HEK293 (cell line): ENCODE results near the gene C8B.

Source experiments
- CTCF ChIA-PET: fragments of 350-600 bp; formaldehyde crosslinking; extraction: SDS; loops from one replicate; lab custom pipeline; 2021; ENCODE audit warnings: antibody characterized with exemption; lab: Yijun Ruan, JAX
- POLR2A ChIA-PET: fragments of 300-600 bp; formaldehyde crosslinking; extraction: SDS; loops from one replicate; lab custom pipeline; 2020; ENCODE audit warnings: antibody characterized with exemption, inconsistent platforms; lab: Yijun Ruan, JAX
- H3K27ac ChIP-seq: fragments of 200-500 bp; sonication (Bioruptor generic); 2 replicates; pipeline ENCODE4 v1.5.1; 2014; ENCODE audit warnings: low read depth, low read length, control low read depth, inconsistent platforms; ENCODE audit errors: extremely low read depth
- H3K36me3 ChIP-seq, 2 experiments: fragments of 200-500 bp in 1 of 2; sonication (Bioruptor generic) in 1 of 2; 1 replicate in 1 of 2; 2 replicates in 1 of 2; pipeline ENCODE4 v1.5.1; 2014 to 2017; ENCODE audit warnings: inconsistent platforms in 2 of 2, low read length in 2 of 2; ENCODE audit not compliant: control insufficient read depth in 2 of 2, insufficient read depth in 1 of 2
- H3K4me1 ChIP-seq: fragments of 200-500 bp; sonication (Bioruptor generic); 2 replicates; pipeline ENCODE4 v1.5.1; 2014; ENCODE audit warnings: mild to moderate bottlenecking, low read length, inconsistent platforms; ENCODE audit not compliant: control insufficient read depth, insufficient read depth
- H3K4me3 ChIP-seq: 2 replicates; pipeline ENCODE4 v1.5.1; 2011; ENCODE audit warnings: low read depth, mild to moderate bottlenecking, control low read depth, low read length, moderate library complexity
- H3K9me3 ChIP-seq: fragments of 200-500 bp; sonication (Bioruptor generic); 2 replicates; pipeline ENCODE4 v1.5.1; 2014; ENCODE audit warnings: low read depth, low read length, inconsistent platforms; ENCODE audit not compliant: control insufficient read depth, insufficient read depth
- AEBP2 ChIP-seq: fragments of 450-650 bp; formaldehyde crosslinking; IDR thresholded peaks from 2 replicates; pipeline ENCODE4 v1.5.1; 2016; ENCODE audit warnings: missing biosample characterization, missing genetic modification characterization, borderline replicate concordance
- ELK4 ChIP-seq: IDR thresholded peaks from 2 replicates; pipeline ENCODE4 v1.6.1; 2011; ENCODE audit warnings: mild to moderate bottlenecking, low read depth, low read length, borderline replicate concordance
- GLIS1 ChIP-seq: fragments of 450-650 bp; formaldehyde crosslinking; IDR thresholded peaks from 2 replicates; pipeline ENCODE4 v1.5.1; 2016; ENCODE audit warnings: missing biosample characterization, missing genetic modification characterization
- MYNN ChIP-seq: fragments of 450-650 bp; formaldehyde crosslinking; IDR thresholded peaks from 2 replicates; pipeline ENCODE4 v1.5.1; 2016; ENCODE audit warnings: missing biosample characterization, missing genetic modification characterization, borderline replicate concordance
- OSR2 ChIP-seq: fragments of 450-650 bp; formaldehyde crosslinking; IDR thresholded peaks from 2 replicates; pipeline ENCODE4 v1.5.1; 2016; ENCODE audit warnings: missing biosample characterization, missing genetic modification characterization
- PRDM4 ChIP-seq: fragments of 450-650 bp; formaldehyde crosslinking; IDR thresholded peaks from 2 replicates; pipeline ENCODE4 v1.5.1; 2017; ENCODE audit warnings: missing biosample characterization, missing genetic modification characterization
- ZBTB44 ChIP-seq: fragments of 450-650 bp; IDR thresholded peaks from 2 replicates; pipeline ENCODE4 v1.5.1; 2018; ENCODE audit warnings: missing biosample characterization, mild to moderate bottlenecking, missing genetic modification characterization
- ZFP37 ChIP-seq: fragments of 450-650 bp; formaldehyde crosslinking; IDR thresholded peaks from 2 replicates; pipeline ENCODE4 v1.5.1; 2016; ENCODE audit warnings: missing biosample characterization, missing genetic modification characterization
- ZNF366 ChIP-seq: fragments of 450-650 bp; formaldehyde crosslinking; conservative IDR thresholded peaks from 2 replicates; pipeline ENCODE4 v1.5.1; 2016; ENCODE audit warnings: missing biosample characterization, missing genetic modification characterization
- ZNF473 ChIP-seq: fragments of 450-650 bp; formaldehyde crosslinking; IDR thresholded peaks from 2 replicates; pipeline ENCODE4 v1.5.1; 2017; ENCODE audit warnings: missing biosample characterization, missing genetic modification characterization
- ZNF488 ChIP-seq: fragments of 450-650 bp; formaldehyde crosslinking; IDR thresholded peaks from 2 replicates; pipeline ENCODE4 v1.5.1; 2016; ENCODE audit warnings: missing biosample characterization, missing genetic modification characterization
- ZNF518A ChIP-seq: fragments of 450-650 bp; formaldehyde crosslinking; conservative IDR thresholded peaks from 2 replicates; pipeline ENCODE4 v1.5.1; 2016; ENCODE audit warnings: low read depth, missing biosample characterization, missing genetic modification characterization
- ZNF610 ChIP-seq: fragments of 450-650 bp; formaldehyde crosslinking; IDR thresholded peaks from 2 replicates; pipeline ENCODE4 v1.5.1; 2016; ENCODE audit warnings: missing biosample characterization, missing genetic modification characterization, borderline replicate concordance
- ZNF658 ChIP-seq: fragments of 450-650 bp; formaldehyde crosslinking; IDR thresholded peaks from 2 replicates; pipeline ENCODE4; 2016; ENCODE audit warnings: missing biosample characterization, missing genetic modification characterization
- ZNF664 ChIP-seq: fragments of 450-650 bp; formaldehyde crosslinking; IDR thresholded peaks from 2 replicates; pipeline ENCODE4 v1.5.1; 2016; ENCODE audit warnings: missing biosample characterization, missing genetic modification characterization
- ZNF670 ChIP-seq: fragments of 450-650 bp; formaldehyde crosslinking; IDR thresholded peaks from 2 replicates; pipeline ENCODE4 v1.5.1; 2016; ENCODE audit warnings: missing biosample characterization, missing genetic modification characterization, low read depth
- ZNF76 ChIP-seq: fragments of 450-650 bp; formaldehyde crosslinking; IDR thresholded peaks from 2 replicates; pipeline ENCODE4; 2016; ENCODE audit warnings: low read depth, missing biosample characterization, missing genetic modification characterization, borderline replicate concordance
- ZNF768 ChIP-seq: fragments of 450-650 bp; formaldehyde crosslinking; IDR thresholded peaks from 2 replicates; pipeline ENCODE4 v1.5.1; 2018; ENCODE audit warnings: missing biosample characterization, mild to moderate bottlenecking, missing genetic modification characterization
- ZNF776 ChIP-seq: fragments of 450-650 bp; formaldehyde crosslinking; IDR thresholded peaks from 2 replicates; pipeline ENCODE4 v1.5.0; 2017; ENCODE audit warnings: missing biosample characterization, missing genetic modification characterization, borderline replicate concordance

The C8B gene

GRCh38 chr1:56901716-56902115 is 64.1 kb downstream of the C8B start (continued):
- TF ChIP-seq ZNF366, result no peak
- TF ChIP-seq ZNF518A (tag by site-specific recombination), result no peak
- no peak for TF ChIP-seq ZNF664
- TF ChIP-seq ZNF76 (tag by site-specific recombination), result no peak

- H3K27ac ChIP-seq, result no peak overlapping the region
- H3K9me3 ChIP-seq, result no peaks in the 10 kb centered on the region
- H3K4me1 ChIP-seq, result no peaks in the 10 kb centered on the region
- H3K36me3 ChIP-seq, result no peaks in the 10 kb centered on the region
- ChIA-PET CTCF (interaction anchor here (0.6 kb wide), 2 partner anchors 981 to 1865 kb away, joined by 4 to 5 read pairs; no protein-coding TSS in a partner anchor), POLR2A (no interaction called here)
- no peak overlapping the region for H3K4me3 ChIP-seq
- TF ChIP-seq ELK4 (no peak), ZBTB44 (tag by site-specific recombination) (no peak), ZNF488 (tag by site-specific recombination) (no peak), GLIS1 (tag by site-specific recombination) (no peak), ZNF610 (tag by site-specific recombination) (no peak), ZFP37 (tag by site-specific recombination) (no peak), MYNN (tag by site-specific recombination) (no peak), ZNF658 (tag by site-specific recombination) (no peak), ZNF776 (no peak), ZNF768 (tag by site-specific recombination) (no peak), AEBP2 (tag by site-specific recombination) (no peak), PRDM4 (no peak), OSR2 (no peak), ZNF473 (no peak), ZNF670 (tag by site-specific recombination) (no peak)
These were observed 66.9 kb downstream of the C8B start for GRCh38 chr1:56898879-56899278.
